K562 (cell line): ENCODE results near the gene SIGLEC11.

Experiments
- FOS ChIP-seq: IDR thresholded peaks from 3 replicates; pipeline ENCODE4 v1.6.1; 2011; ENCODE audit not compliant: insufficient read length; ENCODE audit errors: extremely low read depth
- TF ChIP-seq, protein P1 (sequence below), 3 experiments: IDR thresholded peaks in 2 of 3; conservative IDR thresholded peaks in 1 of 3; 2 replicates each; pipeline ENCODE4 v1.5.1; 2011 to 2012; ENCODE audit warnings: low read length in 3 of 3, mild to moderate bottlenecking in 3 of 3, control low read depth in 2 of 3, improper control_type of control experiment in 1 of 3, inconsistent platforms in 1 of 3, low read depth in 1 of 3, mixed read lengths in 1 of 3, moderate library complexity in 1 of 3; ENCODE audit not compliant: insufficient read depth in 2 of 3
- TF ChIP-seq, protein P2 (sequence below): fragments of 450-650 bp; formaldehyde crosslinking; IDR thresholded peaks from 2 replicates; pipeline ENCODE4 v1.4.0; 2020; ENCODE audit warnings: mild to moderate bottlenecking, moderate library complexity

DNA sequence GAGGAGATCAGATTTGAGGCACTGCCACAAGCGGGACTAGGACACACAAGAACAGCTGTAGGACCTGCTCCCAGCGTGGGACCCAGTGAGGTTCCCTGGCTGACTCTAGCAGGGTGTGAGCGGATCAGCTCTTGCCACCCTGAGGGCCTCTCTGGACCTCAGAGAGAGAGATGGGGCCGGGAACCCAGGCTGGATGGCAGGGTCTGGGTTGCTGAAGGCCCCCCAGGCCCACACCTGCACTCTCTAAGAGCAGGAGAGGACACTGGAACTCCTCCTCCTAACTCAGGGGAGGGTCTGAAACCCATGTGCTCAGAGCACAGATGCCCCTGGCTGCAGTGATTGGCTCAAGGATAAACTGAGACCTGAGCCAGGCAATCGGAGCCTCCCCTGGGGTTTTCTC lies 50.8 kb downstream of the SIGLEC11 start:
- TF ChIP-seq, protein P1, sequence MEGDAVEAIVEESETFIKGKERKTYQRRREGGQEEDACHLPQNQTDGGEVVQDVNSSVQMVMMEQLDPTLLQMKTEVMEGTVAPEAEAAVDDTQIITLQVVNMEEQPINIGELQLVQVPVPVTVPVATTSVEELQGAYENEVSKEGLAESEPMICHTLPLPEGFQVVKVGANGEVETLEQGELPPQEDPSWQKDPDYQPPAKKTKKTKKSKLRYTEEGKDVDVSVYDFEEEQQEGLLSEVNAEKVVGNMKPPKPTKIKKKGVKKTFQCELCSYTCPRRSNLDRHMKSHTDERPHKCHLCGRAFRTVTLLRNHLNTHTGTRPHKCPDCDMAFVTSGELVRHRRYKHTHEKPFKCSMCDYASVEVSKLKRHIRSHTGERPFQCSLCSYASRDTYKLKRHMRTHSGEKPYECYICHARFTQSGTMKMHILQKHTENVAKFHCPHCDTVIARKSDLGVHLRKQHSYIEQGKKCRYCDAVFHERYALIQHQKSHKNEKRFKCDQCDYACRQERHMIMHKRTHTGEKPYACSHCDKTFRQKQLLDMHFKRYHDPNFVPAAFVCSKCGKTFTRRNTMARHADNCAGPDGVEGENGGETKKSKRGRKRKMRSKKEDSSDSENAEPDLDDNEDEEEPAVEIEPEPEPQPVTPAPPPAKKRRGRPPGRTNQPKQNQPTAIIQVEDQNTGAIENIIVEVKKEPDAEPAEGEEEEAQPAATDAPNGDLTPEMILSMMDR (IDR thresholded peaks at IDR 0.05 in 2 of 3, conservative IDR thresholded peaks at IDR 0.05 in 1 of 3; ENCODE audit: insufficient read depth in 2 of 3, low read depth in 1 of 3, low read length in 3 of 3), result no peak
- TF ChIP-seq, protein P2, sequence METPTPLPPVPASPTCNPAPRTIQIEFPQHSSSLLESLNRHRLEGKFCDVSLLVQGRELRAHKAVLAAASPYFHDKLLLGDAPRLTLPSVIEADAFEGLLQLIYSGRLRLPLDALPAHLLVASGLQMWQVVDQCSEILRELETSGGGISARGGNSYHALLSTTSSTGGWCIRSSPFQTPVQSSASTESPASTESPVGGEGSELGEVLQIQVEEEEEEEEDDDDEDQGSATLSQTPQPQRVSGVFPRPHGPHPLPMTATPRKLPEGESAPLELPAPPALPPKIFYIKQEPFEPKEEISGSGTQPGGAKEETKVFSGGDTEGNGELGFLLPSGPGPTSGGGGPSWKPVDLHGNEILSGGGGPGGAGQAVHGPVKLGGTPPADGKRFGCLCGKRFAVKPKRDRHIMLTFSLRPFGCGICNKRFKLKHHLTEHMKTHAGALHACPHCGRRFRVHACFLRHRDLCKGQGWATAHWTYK (CRISPR knock-in tag), result no peak
- TF ChIP-seq FOS, result no peak
